H1 (cell line): ENCODE data around the gene PLCZ1. TPM values are rescaled to one million over a fixed set of nuclear protein-coding genes. Genes with fewer than 3 reads are reported as not detected.

Source experiments
- CTCF ChIA-PET: fragments of 300-600 bp; sonication (Branson Sonifier 250); formaldehyde crosslinking; loops from one replicate; lab custom pipeline; 2021; ENCODE audit not compliant: partially characterized antibody; lab: Charles Lee
- POLR2A ChIA-PET: fragments of 300-600 bp; sonication (Branson Sonifier 250); formaldehyde crosslinking; loops from one replicate; lab custom pipeline; 2021; ENCODE audit warnings: inconsistent platforms; ENCODE audit not compliant: partially characterized antibody; lab: Charles Lee
- DNase-seq, 2 experiments: peaks; one replicate each; pipeline versions ENCODE4 v3.0.0 to v3.0.0-alpha.2; 2010 to 2022; ENCODE audit warnings: low spot score in 2 of 2, low read depth in 1 of 2, mixed read lengths in 1 of 2
- FAIRE-seq: peaks from 2 replicates; lab custom pipeline; 2011; peaks lifted over from hg19 to GRCh38; lab: Jason Lieb, UNC
- H2AFZ ChIP-seq: 2 replicates; pipeline ENCODE4 v1.8.1; 2012; ENCODE audit warnings: low read length, inconsistent platforms
- H2AK5ac ChIP-seq: 2 replicates; pipeline ENCODE4 v1.6.1; 2013; ENCODE audit warnings: low read depth, low read length
- H2BK120ac ChIP-seq: replicated peaks from 2 replicates; pipeline ENCODE3; 2013; ENCODE audit warnings: low read depth, low read length, inconsistent platforms
- H2BK12ac ChIP-seq: 2 replicates; pipeline ENCODE4 v1.6.1; 2013; ENCODE audit warnings: low read depth, low read length
- H2BK15ac ChIP-seq: 2 replicates; pipeline ENCODE4 v1.6.1; 2013; ENCODE audit warnings: low read length
- H2BK20ac ChIP-seq: 2 replicates; pipeline ENCODE4 v1.6.1; 2013; ENCODE audit warnings: low read length
- H2BK5ac ChIP-seq: 2 replicates; pipeline ENCODE4 v1.6.1; 2013; ENCODE audit warnings: low read depth, low read length
- H3K14ac ChIP-seq: 2 replicates; pipeline ENCODE4 v1.6.1; 2013; ENCODE audit warnings: inconsistent platforms; ENCODE audit not compliant: insufficient read length
- H3K18ac ChIP-seq: 2 replicates; pipeline ENCODE4 v1.6.1; 2013; ENCODE audit warnings: low read length; ENCODE audit errors: extremely low read depth
- H3K23ac ChIP-seq: 2 replicates; pipeline ENCODE4 v1.6.1; 2013; ENCODE audit warnings: inconsistent platforms; ENCODE audit not compliant: insufficient read length
- H3K23me2 ChIP-seq: 2 replicates; pipeline ENCODE4 v1.6.1; 2013; ENCODE audit warnings: low read depth, low read length
- H3K27ac ChIP-seq: 2 replicates; pipeline ENCODE4 v1.6.1; 2011; ENCODE audit warnings: low read depth, low read length, inconsistent platforms
- H3K27me3 ChIP-seq, 4 experiments: replicated peaks in 1 of 4; 1 replicate in 1 of 4; 2 replicates in 3 of 4; pipeline versions ENCODE4 v1.6.1 to v1.8.1; 2011 to 2013; ENCODE audit warnings: low read length in 3 of 4, mild to moderate bottlenecking in 3 of 4, inconsistent platforms in 2 of 4, mixed read lengths in 2 of 4, moderate library complexity in 1 of 4; ENCODE audit not compliant: control insufficient read depth in 3 of 4, insufficient read depth in 3 of 4; ENCODE audit errors: extremely low read depth in 1 of 4
- H3K36me3 ChIP-seq, 4 experiments: 2 replicates each; pipeline versions ENCODE4 v1.6.1 to v1.8.1; 2011 to 2013; ENCODE audit warnings: mild to moderate bottlenecking in 4 of 4, low read length in 3 of 4, moderate library complexity in 2 of 4, control low read depth in 1 of 4, inconsistent platforms in 1 of 4; ENCODE audit not compliant: insufficient read depth in 4 of 4, control insufficient read depth in 2 of 4
- H3K4ac ChIP-seq: replicated peaks from 2 replicates; pipeline ENCODE3; 2013; ENCODE audit warnings: low read length, low read depth, mixed read lengths, inconsistent platforms; ENCODE audit not compliant: insufficient read length
- H3K4me1 ChIP-seq, 4 experiments: replicated peaks in 1 of 4; 1 replicate in 1 of 4; 2 replicates in 3 of 4; pipeline versions ENCODE4 v1.6.1 to v1.8.1; 2011 to 2013; ENCODE audit warnings: low read length in 3 of 4, inconsistent platforms in 2 of 4, mixed read lengths in 1 of 4; ENCODE audit not compliant: insufficient read depth in 4 of 4, control insufficient read depth in 3 of 4
- H3K4me2 ChIP-seq, 2 experiments: 2 replicates each; pipeline versions ENCODE4 v1.6.1 to v1.8.1; 2011 to 2013; ENCODE audit warnings: low read depth in 2 of 2, low read length in 2 of 2, control low read depth in 1 of 2, inconsistent platforms in 1 of 2, mild to moderate bottlenecking in 1 of 2; ENCODE audit not compliant: insufficient read depth in 1 of 2
- H3K4me3 ChIP-seq, 4 experiments: fragments of 200-600, 300-600 bp in 1 of 4; sonication (generic), shearing (Covaris generic), sonication (Bioruptor Twin) in 1 of 4; 2 replicates each; pipeline versions ENCODE4 v1.5.1 to v1.8.1; 2011 to 2016; ENCODE audit warnings: low read length in 4 of 4, low read depth in 3 of 4, control low read depth in 2 of 4, inconsistent platforms in 2 of 4, mild to moderate bottlenecking in 2 of 4, mixed read lengths in 1 of 4, moderate library complexity in 1 of 4; ENCODE audit not compliant: insufficient read depth in 2 of 4; ENCODE audit errors: extremely low read depth in 1 of 4
- H3K56ac ChIP-seq: replicated peaks from 2 replicates; pipeline ENCODE3; 2013; ENCODE audit warnings: low read depth, mild to moderate bottlenecking, mixed read lengths, low read length, inconsistent platforms; ENCODE audit not compliant: insufficient read length
- H3K79me1 ChIP-seq: 2 replicates; pipeline ENCODE4 v1.6.1; 2013; ENCODE audit warnings: low read depth, low read length, control low read depth
- H3K79me2 ChIP-seq, 2 experiments: 2 replicates each; pipeline versions ENCODE4 v1.6.1 to v1.8.1; 2012 to 2013; ENCODE audit warnings: low read length in 2 of 2, mild to moderate bottlenecking in 2 of 2, inconsistent platforms in 1 of 2; ENCODE audit not compliant: insufficient read depth in 2 of 2, control insufficient read depth in 1 of 2
- H3K9ac ChIP-seq, 4 experiments: replicated peaks in 1 of 4; 1 replicate in 1 of 4; 2 replicates in 3 of 4; pipeline versions ENCODE4 v1.6.1 to v1.8.1; 2011 to 2013; ENCODE audit warnings: low read depth in 3 of 4, low read length in 3 of 4, control low read depth in 2 of 4, mild to moderate bottlenecking in 2 of 4, moderate library complexity in 2 of 4, inconsistent platforms in 1 of 4; ENCODE audit errors: extremely low read depth in 1 of 4
- H3K9me3 ChIP-seq, 2 experiments: 2 replicates each; pipeline versions ENCODE4 v1.6.1 to v1.8.1; 2012 to 2013; ENCODE audit warnings: mild to moderate bottlenecking in 2 of 2, moderate library complexity in 2 of 2, control low read depth in 1 of 2, inconsistent platforms in 1 of 2, low read depth in 1 of 2, low read length in 1 of 2, mixed read lengths in 1 of 2; ENCODE audit not compliant: insufficient read depth in 2 of 2
- H4K20me1 ChIP-seq, 2 experiments: replicated peaks in 1 of 2; 2 replicates each; pipeline versions ENCODE3 to v1.8.1; 2011 to 2013; ENCODE audit warnings: inconsistent platforms in 2 of 2, low read length in 2 of 2, mild to moderate bottlenecking in 1 of 2; ENCODE audit not compliant: insufficient read depth in 2 of 2, control insufficient read depth in 1 of 2
- H4K5ac ChIP-seq: 2 replicates; pipeline ENCODE4 v1.6.1; 2013; ENCODE audit warnings: low read length, low read depth, mixed read lengths, inconsistent platforms; ENCODE audit not compliant: insufficient read length
- H4K8ac ChIP-seq: 2 replicates; pipeline ENCODE4 v1.8.0; 2013; ENCODE audit warnings: mild to moderate bottlenecking, moderate library complexity, low read length, inconsistent platforms; ENCODE audit not compliant: insufficient read depth; ENCODE audit errors: extremely low read depth
- H4K91ac ChIP-seq: replicated peaks from 2 replicates; pipeline ENCODE3; 2013; ENCODE audit warnings: low read length, mixed read lengths, inconsistent platforms; ENCODE audit not compliant: insufficient read length
- EZH2 ChIP-seq: fragments of 200-600 bp; sonication (generic); IDR thresholded peaks from 2 replicates; pipeline ENCODE4 v1.7.1; 2012; ENCODE audit warnings: low read depth, mild to moderate bottlenecking, moderate library complexity, low read length, inconsistent platforms; ENCODE audit not compliant: severe bottlenecking
- JUN ChIP-seq: IDR thresholded peaks from 2 replicates; pipeline ENCODE4 v1.6.1; 2011; ENCODE audit warnings: low read depth, mild to moderate bottlenecking, improper control_type of control experiment, low read length
- WGBS, 2 experiments: shearing (Covaris generic) in 1 of 2; methylation state at CpG; one replicate each; pipeline versions ENCODE4 v1.1.6 to v1.1.7; 2013 to 2015; ENCODE audit warnings: low lambda C conversion rate in 2 of 2, mixed read lengths in 2 of 2, inconsistent platforms in 1 of 2, low coverage in 1 of 2, missing lambda C conversion rate in 1 of 2; ENCODE audit not compliant: insufficient replicate concordance in 2 of 2, insufficient coverage in 1 of 2, insufficient read length in 1 of 2; ENCODE audit errors: extremely low coverage in 1 of 2, missing lambda C conversion rate in 1 of 2; 5-methylcytosine and 5-hydroxymethylcytosine counted together
- polyA plus RNA-seq, 7 experiments: library from polyadenylated mRNA; depleted of rRNA in 3 of 7; stranded (reverse) in 5 of 7; unstranded in 2 of 7; fragments of >200 nt in 5 of 7; fragments of 200-250 nt in 2 of 7; gene quantifications; 1 replicate in 5 of 7; 2 replicates in 1 of 7; 4 replicates in 1 of 7; pipeline versions ENCODE4 v1.2.1 to v1.2.3, GENCODE V29; 2011 to 2013; ENCODE audit warnings: missing spikeins in 2 of 7, mixed read lengths in 2 of 7
- total RNA-seq: library from RNA; stranded (reverse); fragmentation: NEBNext Ultra II Directional; extraction: Animal tissue kit (Norgen Biotek cat#: 25700); gene quantifications from 2 replicates; pipeline ENCODE4 v1.2.1, GENCODE V29; 2021

Gene PLCZ1
- total and polyA plus RNA-seq, 2 of the 8 experiments (the other 6 are each of a cell fraction or from before 2014, with no cell fraction given) = not detected

- Histone ChIP-seq H3K23ac (no peak overlapping the region), H3K9ac (no peak overlapping the region), H3K79me1 (no peaks in the 10 kb centered on the region), H3K18ac (no peak overlapping the region), H2BK15ac (no peak overlapping the region), H3K36me3 (no peaks in the 10 kb centered on the region), H4K91ac (no peak overlapping the region), H2BK20ac (no peak overlapping the region), H3K27me3 (no peaks in the 10 kb centered on the region), H3K4ac (no peak overlapping the region), H3K4me3 (no peak overlapping the region), H2BK12ac (no peak overlapping the region), H2BK120ac (no peak overlapping the region), H3K79me2 (no peaks in the 10 kb centered on the region), H4K8ac (no peak overlapping the region), H3K9me3 (no peaks in the 10 kb centered on the region), H2BK5ac (no peak overlapping the region), H3K4me2 (no peak overlapping the region), H2AFZ (no peak overlapping the region), H3K4me1 (no peaks in the 10 kb centered on the region), H3K27ac (no peak overlapping the region), H4K5ac (no peak overlapping the region), H3K23me2 (no peaks in the 10 kb centered on the region), H2AK5ac (no peak overlapping the region), H3K56ac (no peak overlapping the region), H3K14ac (no peak overlapping the region), H4K20me1 (no peaks in the 10 kb centered on the region)
- CTCF ChIA-PET = no interaction called here
- TF ChIP-seq EZH2 (no peak), JUN (no peak)
- POLR2A ChIA-PET = no interaction called here
- DNase-seq = no peak
- no peak for FAIRE-seq
- 77% methylated on average over 3 of the region's 3 CpGs; no CpG with 5 or more reads in 1 of the 2 experiments for WGBS, 2 experiments
Observed at GRCh38 chr12:18719922-18720510, 17.8 kb downstream of the PLCZ1 start.
